ENCODE measurements around the gene CTR9.

GRCh38 chr11:10823152-10823579 is 72.1 kb downstream of the CTR9 start:
- TF ChIP-seq POLR2A (IDR thresholded peaks at IDR 0.05; ENCODE audit: control extremely low read depth in 1 of 2, low read depth in 2 of 2, low read length in 2 of 2) (no peak), TEAD4 (IDR thresholded peaks at IDR 0.05; ENCODE audit: low read depth, low read length) (no peak), GABPA (IDR thresholded peaks at IDR 0.05; ENCODE audit: borderline replicate concordance, insufficient read depth, low read length) (no peak), KDM1A (IDR thresholded peaks at IDR 0.05; ENCODE audit: borderline replicate concordance, low read length) (no peak)
- TF ChIP-seq, protein P1, sequence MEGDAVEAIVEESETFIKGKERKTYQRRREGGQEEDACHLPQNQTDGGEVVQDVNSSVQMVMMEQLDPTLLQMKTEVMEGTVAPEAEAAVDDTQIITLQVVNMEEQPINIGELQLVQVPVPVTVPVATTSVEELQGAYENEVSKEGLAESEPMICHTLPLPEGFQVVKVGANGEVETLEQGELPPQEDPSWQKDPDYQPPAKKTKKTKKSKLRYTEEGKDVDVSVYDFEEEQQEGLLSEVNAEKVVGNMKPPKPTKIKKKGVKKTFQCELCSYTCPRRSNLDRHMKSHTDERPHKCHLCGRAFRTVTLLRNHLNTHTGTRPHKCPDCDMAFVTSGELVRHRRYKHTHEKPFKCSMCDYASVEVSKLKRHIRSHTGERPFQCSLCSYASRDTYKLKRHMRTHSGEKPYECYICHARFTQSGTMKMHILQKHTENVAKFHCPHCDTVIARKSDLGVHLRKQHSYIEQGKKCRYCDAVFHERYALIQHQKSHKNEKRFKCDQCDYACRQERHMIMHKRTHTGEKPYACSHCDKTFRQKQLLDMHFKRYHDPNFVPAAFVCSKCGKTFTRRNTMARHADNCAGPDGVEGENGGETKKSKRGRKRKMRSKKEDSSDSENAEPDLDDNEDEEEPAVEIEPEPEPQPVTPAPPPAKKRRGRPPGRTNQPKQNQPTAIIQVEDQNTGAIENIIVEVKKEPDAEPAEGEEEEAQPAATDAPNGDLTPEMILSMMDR (IDR thresholded peaks at IDR 0.05; ENCODE audit: control extremely low read depth in 1 of 3, insufficient read depth in 1 of 3, low read depth in 1 of 3, low read length in 3 of 3): no peak
- TF ChIP-seq, protein P2, sequence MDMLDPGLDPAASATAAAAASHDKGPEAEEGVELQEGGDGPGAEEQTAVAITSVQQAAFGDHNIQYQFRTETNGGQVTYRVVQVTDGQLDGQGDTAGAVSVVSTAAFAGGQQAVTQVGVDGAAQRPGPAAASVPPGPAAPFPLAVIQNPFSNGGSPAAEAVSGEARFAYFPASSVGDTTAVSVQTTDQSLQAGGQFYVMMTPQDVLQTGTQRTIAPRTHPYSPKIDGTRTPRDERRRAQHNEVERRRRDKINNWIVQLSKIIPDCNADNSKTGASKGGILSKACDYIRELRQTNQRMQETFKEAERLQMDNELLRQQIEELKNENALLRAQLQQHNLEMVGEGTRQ (IDR thresholded peaks at IDR 0.05; ENCODE audit: low read length): no peak

Data from H1 (cell line).